GM21423 (cell line): ENCODE measurements around the gene BPTF.
"Not testable (repeated sequence)": the region's sequence is repeated elsewhere in the genome, so short reads cannot be mapped to it uniquely, and the experiment has no call there.

Experiments
- ATAC-seq: cut with Tn5 transposase; IDR thresholded peaks from one replicate; pipeline ENCODE4 v1.9.1; 2021; ENCODE audit warnings: mild to moderate bottlenecking, moderate library complexity; ENCODE audit not compliant: unreplicated experiment

Gene BPTF

DNA sequence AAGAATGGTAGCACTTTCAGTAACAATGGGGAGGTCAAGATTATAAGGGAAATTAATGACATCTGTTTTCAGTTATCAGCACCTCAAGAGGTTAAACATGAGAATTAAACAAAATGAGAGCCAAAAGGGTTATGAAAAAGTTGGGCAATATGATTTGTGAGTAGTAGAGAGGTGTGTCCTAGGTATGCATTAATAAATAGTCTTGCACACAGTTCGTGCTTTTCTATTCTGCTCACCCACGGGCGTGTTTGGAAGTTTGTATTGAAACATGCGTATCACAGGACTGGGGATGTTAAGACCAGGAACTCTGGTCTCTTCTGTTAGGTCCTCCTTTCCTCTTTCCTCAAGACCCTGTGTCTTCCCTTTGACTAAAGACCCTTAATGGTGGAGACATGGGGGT is 6.0 kb downstream of the BPTF start:
- ATAC-seq, result no peak

DNA sequence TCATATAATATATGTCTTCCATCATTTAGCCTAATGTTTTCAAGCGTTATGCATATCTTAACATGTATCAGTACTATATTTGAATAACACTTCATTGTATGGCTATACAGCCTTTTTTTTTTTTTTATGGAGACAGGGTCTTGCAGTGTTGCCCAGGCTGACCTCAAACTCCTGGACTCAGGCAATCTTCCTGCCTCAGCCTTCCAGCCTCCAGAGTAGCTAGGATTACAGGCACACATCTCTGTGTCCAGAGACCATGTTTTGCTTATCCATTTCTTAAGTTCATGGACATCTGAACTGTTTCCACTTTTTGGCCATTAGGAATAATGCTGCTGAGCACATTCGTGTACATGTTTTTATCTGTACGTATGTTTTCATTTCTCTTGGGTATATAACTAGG is 7.8 kb downstream of the BPTF start:
- no peak for ATAC-seq

DNA sequence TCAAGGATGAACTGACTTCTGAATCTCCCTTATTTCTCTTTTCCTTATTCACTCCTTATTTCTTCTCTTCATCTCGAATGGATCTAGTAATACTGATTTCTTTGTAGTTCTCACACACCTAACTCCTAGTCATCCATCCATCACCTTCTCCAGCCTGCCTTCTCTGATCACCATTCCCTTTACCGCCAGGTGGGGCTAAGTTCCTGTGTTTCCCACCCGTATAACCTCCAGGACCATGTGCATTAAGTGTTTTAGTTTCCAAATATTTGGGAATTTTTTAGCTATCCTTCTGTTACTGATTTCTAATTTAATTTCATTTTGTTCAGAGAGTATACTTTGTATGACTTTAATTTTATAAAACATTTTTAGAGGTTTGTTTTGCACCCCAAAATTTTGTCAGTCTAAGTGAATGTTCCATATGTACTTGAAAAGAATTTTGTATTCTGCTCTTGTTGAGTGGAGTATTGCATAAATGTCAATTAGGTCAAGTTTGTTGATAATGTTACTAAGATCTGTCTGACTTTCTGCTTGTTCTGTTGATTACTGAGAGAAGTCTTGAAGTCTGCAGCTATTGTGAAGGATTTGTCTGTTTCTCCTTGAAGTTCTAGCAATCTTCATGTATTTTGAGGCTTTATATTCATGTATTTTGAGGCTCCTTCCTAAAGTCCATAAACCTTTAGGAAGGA is 8.8 kb downstream of the BPTF start:
- ATAC-seq, result no peak

DNA sequence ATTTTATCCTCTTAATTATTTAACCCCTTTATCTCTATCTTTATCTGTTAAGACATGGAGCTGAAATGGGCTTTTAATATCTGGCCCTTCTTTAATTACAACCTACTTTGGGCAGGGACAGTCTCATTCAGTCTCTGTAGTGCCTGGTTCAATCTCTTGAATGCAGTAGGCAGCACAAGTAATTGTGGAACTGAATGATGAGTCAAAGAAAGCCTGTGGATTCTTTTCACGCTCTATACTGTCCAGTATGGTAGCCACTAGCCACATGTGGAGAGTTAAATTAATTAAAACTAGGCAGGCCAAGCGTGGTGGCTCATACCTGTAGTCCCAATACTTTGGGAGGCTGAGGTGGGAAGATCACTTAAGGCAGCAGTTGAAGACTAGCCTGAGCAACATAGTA is 9.3 kb downstream of the BPTF start:
- ATAC-seq, result no peak

DNA sequence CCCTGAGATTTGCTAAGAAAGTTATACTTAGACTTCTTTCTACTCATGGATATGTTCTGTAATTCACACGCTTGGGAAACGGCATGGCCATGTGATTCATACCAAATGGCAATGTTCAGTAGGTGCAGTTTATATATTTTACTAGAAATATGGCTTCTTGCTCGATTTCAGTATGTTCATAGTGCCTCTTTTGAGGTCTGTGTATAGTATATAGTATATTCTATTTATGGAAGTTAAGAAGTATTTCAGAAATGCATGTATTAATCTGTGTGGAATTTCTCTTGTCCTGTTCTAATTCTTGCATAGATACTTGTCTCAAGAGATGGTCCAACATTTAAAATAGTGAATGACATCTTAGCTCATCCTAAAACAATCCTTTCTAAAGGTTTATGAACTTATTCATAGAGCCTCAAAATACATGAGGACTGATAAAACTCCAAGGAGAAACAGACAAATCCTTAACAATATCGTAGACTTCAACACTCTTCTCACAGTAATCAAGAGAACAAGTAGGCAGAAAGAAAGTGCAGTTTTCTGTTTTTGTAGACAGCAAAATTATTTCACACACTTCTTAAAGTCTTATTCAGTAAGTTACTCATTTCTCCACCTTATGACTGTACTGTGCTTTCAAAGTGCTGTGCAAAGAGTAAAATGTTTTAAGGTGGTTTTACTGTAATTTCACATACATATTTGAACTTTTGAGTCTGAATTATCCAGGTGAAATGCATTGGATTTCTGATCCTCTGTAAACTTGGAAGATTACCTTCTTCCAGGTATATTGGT is 11.1 kb downstream of the BPTF start:
- ATAC-seq, result no peak

DNA sequence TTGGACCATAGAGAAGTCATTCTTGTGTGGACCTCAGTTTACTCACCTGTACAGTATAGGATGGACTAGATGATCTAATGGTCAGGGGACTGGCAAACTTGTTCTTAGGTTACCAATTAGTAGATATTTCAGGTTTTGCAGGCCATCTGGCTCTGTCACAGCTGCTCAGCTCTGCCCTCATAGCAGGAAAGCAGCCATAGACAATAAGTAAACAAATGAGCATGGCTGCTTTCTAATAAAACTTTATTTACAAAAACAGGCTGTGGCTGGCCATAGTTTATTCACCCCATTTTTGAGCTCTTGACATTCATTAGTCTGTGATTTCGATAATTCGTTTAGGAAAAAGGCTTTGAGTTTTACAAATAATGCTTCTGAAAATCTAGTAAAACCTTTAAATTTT is 12.7 kb downstream of the BPTF start:
- ATAC-seq, result no peak

DNA sequence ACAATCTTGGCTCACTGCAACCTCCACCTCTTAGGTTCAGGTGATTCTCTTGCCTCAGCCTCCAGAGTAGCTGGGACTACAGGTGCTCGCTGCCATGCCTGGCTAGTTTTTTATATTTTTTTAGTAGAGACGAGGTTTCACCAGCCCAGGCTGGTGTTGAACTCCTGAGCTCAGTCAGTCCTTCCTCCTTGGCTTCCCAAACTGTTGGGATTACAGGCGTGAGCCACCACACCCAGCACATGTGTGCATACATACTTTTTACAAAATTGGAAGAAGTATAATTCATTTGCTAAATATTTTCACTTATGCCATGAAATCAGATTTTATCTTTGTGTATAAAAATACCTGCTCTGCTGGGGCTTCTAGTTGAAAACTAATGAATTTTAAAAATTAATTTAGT is 13.2 kb downstream of the BPTF start:
- no peak for ATAC-seq

DNA sequence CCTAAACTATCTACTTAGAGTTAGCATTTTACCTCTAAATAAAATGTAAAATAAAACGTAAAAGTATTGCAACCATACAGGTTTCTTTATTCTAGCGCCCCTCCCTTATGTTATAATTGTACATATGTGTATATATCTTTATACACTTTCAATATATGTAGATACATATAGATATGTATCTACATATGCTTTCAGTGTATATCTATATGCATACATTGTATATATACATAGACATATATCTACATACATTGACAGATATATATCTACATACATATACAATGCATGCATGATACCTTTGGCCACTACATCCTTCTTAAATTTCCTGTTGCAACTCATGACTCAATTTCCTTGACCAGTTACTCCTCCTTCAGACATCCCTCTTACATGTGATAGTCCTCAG is 16.7 kb downstream of the BPTF start:
- ATAC-seq, result no peak

DNA sequence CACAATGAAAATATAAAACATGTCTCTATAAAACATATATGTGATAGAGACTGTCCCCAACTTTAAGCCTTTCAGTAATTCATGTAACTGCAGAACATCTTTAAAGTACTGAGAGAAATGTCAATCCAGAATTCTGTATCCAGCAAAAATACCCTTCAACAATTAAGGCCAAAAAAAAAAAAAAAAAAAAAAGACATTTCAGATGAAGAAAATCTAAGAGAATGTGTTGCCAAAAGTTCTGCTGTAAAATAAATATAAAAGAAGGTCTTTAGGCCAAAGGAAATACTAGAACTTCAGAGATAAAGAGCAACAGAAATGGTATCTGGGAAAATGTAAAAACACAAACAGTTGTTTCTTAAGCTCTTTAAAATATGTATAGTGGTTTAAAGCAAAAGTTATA is 17.3 kb downstream of the BPTF start:
- ATAC-seq, result no peak

DNA sequence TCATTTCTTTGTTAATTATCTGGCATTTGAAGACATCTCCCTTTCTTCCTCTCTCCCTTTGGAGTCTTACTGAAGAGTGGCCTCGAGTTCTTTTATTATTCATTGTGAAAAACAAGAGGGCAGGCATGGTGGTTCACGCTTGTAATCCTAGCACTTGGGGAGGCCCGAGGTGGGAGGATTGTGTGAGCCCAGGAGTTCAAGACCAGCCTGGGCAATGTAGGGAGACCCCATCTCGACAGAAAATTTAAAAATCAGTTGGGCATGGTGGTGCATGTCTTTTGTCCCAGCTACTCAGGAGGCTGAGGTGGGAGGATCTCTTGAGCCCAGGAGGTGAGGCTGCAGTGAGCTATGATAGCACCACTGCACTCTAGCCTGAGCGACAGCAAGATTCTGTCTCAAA is 20.1 kb downstream of the BPTF start:
- no peak for ATAC-seq

DNA sequence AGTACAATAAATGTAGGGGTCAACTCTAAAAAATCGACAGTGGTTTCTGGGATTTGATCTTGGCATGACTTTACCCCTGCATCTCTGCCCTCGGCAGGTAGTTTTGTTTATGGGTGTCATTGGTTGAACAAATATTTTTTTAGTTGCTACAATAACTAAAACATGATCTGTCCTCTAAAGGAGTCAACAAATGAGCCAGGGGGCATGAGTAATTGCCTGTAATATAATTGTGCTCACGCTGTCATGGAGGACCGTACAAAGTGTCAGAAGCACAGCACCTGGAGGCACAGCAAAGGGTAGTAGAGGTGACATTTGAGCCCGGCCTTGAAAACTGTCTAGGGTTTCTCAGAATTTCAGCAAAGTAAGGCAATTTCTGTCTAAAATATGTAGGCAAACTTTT is 22.9 kb downstream of the BPTF start:
- not testable (repeated sequence) for ATAC-seq

DNA sequence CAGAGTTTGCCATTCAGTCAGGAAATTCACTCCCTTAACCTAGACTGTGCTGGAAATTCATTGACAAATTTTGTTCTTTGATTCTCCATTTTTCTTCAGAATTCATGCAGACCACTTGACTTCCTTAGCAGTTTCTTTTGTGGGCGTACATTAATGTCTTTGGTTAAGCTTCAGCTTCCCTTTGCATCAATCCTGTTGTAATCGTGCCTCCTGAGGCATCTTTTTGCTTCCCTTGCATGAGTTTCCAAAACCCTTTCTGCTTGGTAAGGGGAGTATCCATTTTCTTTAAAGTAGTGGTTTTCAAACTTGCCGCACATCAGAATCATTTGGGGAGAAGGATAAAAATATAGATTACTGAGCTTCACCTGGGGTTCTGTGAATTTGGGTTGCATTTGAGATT is 23.5 kb downstream of the BPTF start:
- not testable (repeated sequence) for ATAC-seq

DNA sequence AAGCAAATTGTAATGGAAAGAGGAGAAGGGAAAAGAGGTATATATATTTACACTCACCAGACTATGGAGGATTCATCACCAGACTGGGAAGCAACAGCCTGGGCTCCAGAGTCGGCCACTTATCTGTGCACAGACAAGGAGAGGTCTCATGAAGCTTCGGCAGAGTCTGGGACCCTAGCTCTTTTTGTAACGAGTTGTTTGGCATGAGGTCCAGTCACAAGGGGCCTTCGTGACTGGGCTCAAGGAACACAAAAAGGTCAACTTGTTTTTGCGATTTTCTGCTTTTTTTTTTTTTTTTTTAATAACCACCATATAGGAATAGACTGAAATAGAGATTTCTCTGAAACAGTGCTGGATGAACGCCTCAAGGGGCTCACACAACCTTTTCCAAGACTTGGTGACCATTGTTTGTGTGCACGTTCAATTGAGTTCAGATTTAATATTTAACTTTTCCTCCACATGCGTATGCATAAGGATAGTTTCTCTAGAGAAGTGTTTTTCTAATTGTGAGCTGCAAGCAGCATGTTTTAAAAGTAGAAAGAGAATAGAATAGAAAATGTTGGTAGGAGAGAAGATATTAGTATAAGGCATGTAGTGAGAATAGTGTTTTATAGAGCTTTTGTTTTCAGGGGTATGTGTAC is 25.8 kb downstream of the BPTF start:
- no peak for ATAC-seq

DNA sequence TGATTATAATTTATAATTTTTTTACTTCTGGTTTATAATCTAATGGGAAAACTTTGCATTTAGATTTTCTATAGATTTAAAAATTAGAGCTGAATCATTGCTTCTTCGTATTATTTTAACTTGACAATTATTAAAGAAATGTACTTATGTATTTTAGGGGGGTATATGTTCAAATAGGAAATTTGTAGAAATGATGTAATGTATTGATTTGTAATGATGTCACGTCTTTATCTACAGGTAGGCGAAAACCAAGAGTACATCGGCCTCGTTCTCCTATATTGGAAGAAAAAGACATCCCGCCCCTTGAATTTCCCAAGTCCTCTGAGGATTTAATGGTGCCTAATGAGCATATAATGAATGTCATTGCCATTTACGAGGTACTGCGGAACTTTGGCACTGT is 28.4 kb downstream of the BPTF start:
- ATAC-seq, result no peak

DNA sequence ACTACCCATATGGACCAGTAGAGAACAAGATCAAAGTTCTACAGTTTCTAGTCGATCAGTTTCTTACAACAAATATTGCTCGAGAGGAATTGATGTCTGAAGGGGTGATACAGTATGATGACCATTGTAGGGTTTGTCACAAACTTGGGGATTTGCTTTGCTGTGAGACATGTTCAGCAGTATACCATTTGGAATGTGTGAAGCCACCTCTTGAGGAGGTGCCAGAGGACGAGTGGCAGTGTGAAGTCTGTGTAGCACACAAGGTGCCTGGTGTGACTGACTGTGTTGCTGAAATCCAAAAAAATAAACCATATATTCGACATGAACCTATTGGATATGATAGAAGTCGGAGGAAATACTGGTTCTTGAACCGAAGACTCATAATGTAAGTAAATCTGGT is 29.1 kb downstream of the BPTF start:
- no peak for ATAC-seq

DNA sequence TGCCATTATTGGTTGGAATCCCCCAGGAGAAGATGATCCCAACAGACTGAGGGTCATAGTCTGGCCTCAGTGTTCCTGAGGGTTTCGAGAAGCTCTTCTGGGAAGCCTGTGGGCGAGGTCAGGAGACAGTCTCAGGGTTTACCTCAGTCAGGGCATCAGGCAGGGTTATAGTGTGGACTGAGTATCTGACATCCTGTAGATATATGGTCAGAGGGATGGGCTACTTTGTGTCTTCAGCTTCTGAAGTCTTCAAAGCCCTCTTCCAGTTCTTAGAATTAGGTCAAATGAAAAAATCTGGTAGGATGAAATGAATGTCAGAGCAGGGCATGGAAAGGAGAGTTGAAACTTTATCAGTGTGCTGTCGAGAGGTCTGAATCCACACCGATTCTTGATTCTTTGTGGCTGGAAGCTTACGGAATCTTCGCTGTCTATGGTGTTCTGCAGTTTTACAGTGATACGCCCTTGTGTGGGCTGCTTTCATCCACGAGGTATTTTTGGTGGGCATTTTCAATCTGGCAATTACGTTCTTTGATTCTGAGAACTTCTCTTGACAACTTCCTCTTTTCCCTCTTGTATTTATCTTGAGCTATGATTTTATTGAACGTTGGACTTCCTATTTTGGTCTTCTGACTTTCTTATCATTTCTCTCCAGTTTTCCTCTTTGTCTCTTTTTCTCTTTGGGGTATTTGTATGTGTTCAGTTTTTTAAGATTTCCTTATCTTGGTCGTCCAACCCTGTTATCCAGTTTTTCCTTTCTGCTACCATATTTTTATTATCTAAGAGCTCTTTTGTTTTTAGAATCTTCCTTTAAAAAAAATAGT is 30.4 kb downstream of the BPTF start:
- no peak for ATAC-seq

DNA sequence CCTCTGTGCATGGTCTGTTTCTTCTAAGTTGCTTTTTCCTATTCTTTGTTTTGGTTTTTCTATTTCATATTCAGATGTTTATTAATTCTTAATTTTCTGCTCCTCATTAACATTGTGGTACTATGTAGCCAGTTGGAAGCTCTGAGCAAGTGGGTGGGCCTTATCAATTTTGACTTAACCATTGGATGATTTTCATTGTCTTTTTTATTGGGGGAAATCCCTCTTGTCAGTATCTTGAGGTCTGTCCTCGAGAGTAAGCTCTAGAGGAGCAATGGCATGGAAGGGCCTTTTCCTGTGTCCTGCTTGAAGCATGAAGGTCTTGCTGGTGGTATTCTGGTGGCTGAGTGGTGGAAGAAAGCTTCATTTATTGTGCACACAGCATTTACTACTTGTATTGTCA is 31.1 kb downstream of the BPTF start:
- not testable (repeated sequence) for ATAC-seq

DNA sequence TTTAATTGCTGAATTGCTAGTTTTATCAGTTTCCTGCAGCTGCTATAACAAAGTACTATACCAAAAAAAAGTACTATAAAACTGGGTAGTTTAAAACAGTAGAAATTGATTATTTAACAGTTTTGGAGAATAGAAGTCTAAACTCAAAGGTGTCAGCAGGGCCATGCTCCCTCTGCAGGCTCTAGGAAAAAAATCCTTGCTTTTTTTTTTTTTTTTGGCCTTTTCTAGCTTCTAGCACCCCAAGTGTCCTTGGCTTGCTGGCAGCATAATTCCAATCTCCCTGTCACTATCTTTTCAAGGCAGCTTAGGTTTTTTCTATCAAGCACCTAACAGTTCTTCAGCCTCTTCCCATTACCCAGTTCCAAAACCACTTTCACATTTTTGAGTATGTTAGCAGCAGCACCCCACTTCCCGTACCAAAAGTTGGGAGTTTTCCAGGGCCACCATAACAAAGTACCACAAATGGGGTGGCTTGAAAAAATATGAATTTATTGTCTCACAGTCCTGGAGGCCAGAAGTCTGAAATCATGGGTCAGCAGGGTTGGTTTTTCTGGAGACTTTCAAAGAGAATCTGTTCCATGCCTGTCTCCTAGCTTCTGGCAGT is 37.4 kb downstream of the BPTF start:
- ATAC-seq, result no peak

DNA sequence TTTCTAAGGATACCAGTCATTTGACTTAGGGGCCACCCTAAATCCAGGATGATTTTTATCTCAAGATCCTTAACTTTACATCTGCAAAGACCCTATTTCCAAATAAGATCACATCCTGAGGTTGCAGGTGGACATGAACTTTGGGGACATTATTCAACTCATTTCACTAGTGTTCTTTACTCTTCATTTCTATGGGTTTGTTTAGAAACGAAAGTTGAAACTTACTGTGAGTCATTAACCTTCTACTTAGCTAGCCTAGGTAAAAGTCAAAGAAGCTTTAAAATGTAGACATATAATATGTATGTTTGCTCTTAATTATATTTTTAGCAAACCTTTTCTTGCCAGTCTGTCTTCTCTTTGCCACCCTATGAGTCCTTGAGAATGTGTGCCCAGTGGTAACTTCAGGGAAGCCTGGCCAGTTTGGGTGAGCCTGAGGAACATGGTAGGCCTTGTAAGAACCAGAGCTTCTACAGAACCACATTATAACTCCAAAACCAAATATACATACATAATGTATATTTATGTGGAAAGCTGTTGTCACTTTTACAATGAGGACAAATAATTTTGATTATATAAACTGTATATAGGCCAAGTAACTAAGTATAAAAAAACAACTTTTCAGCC is 38.4 kb downstream of the BPTF start:
- ATAC-seq, result peak; percentile 56

DNA sequence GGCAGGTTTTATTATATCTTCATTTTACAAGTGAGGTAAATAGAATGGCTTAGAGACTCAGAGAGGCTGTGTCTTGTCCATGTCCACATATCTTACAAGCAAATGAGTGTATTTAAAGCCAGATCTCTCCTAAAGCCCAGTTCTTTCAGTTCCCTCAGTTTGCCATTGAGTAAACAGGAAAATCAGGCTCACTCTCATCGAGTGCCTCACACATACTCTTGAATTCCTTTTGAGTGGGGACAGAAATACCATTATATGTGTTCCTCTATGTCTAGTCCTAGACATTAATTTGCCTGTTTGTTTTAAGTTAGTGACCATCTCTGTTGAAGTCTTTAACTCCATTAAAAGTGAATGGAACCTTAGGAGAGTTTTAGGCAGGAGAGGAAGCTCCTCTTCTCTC is 40.1 kb downstream of the BPTF start:
- no peak for ATAC-seq
